HepG2 (cell line): ENCODE results near the gene HIBADH.

Experiments used
- BRCA1 ChIP-seq: sonication (generic); formaldehyde crosslinking; IDR thresholded peaks from 2 replicates; pipeline ENCODE4 v1.4.0; 2020; ENCODE audit warnings: missing genetic modification reagents
- EZH2 ChIP-seq: conservative IDR thresholded peaks from 2 replicates; pipeline ENCODE4 v1.6.1; 2012; ENCODE audit warnings: mild to moderate bottlenecking, low read depth, low read length, moderate library complexity
- ZFX ChIP-seq: sonication (generic); formaldehyde crosslinking; IDR thresholded peaks from 2 replicates; pipeline ENCODE4 v1.4.0; 2020; ENCODE audit warnings: mild to moderate bottlenecking, low read depth, missing genetic modification reagents, moderate library complexity

DNA sequence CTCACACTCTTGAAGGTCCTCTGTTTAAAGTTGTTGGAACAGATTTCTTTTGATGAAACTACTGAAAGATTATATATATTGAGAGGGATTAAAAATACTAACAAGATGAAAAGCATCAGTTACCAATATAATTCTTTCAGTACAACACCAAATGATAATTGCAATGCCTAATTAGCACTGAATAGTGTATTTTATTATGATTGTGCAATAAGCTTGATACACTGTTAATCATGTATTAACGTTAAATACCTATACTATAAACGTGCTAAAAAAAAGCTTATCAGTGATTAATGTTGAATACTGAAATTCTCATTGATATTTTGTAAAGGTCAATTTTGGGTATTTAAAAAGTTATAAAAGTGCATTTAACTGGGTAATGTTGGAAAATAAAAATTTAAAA is 61.5 kb downstream of the HIBADH start:
- TF ChIP-seq ZFX (no peak), BRCA1 (no peak), EZH2 (no peak)
